ENCODE results near the gene LRRC10.

GRCh38 chr12:69660164-69660863, 49.6 kb upstream of the LRRC10 start:
- TF ChIP-seq, protein P1, sequence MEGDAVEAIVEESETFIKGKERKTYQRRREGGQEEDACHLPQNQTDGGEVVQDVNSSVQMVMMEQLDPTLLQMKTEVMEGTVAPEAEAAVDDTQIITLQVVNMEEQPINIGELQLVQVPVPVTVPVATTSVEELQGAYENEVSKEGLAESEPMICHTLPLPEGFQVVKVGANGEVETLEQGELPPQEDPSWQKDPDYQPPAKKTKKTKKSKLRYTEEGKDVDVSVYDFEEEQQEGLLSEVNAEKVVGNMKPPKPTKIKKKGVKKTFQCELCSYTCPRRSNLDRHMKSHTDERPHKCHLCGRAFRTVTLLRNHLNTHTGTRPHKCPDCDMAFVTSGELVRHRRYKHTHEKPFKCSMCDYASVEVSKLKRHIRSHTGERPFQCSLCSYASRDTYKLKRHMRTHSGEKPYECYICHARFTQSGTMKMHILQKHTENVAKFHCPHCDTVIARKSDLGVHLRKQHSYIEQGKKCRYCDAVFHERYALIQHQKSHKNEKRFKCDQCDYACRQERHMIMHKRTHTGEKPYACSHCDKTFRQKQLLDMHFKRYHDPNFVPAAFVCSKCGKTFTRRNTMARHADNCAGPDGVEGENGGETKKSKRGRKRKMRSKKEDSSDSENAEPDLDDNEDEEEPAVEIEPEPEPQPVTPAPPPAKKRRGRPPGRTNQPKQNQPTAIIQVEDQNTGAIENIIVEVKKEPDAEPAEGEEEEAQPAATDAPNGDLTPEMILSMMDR (conservative IDR thresholded peaks at IDR 0.05 in 1 of 2, IDR thresholded peaks at IDR 0.05 in 1 of 2; ENCODE audit: extremely low read depth in 1 of 2, insufficient read depth in 1 of 2, low read depth in 1 of 2, low read length in 2 of 2): no peak
- TF ChIP-seq EZH2 (IDR thresholded peaks at IDR 0.05; ENCODE audit: borderline replicate concordance, low read length): no peak
